A549 (cell line): ENCODE results near the gene ZNF595. TPM values are rescaled to one million over a fixed set of nuclear protein-coding genes. Genes with fewer than 3 reads are reported as not detected.
"Not testable (repeated sequence)": the region's sequence is repeated elsewhere in the genome, so short reads cannot be mapped to it uniquely, and the experiment has no call there.

Experiments
- ATAC-seq, 2 experiments: fragments of 200-7000 bp in 1 of 2; fragments of >200 bp in 1 of 2; cut with Nextera tagmentation in 1 of 2; cut with Tn5 transposase in 1 of 2; 3 replicates each; pipeline versions ENCODE4 v1.8.0 to v1.9.1; 2018 to 2020; ENCODE audit warnings: mild to moderate bottlenecking in 1 of 2, moderate library complexity in 1 of 2
- CTCF ChIA-PET: fragments of 300-600 bp; sonication (Branson Sonifier 250); formaldehyde crosslinking; extraction: SDS; loops from one replicate; lab custom pipeline; 2021; ENCODE audit warnings: antibody characterized with exemption, inconsistent platforms; lab: Yijun Ruan, JAX
- POLR2A ChIA-PET: fragments of 350-600 bp; formaldehyde crosslinking; extraction: SDS; loops from one replicate; lab custom pipeline; 2021; ENCODE audit warnings: antibody characterized with exemption, inconsistent platforms; lab: Yijun Ruan, JAX
- DNase-seq, 2 experiments: peaks; one replicate each; pipeline versions ENCODE4 v3.0.0 to v3.0.0-alpha.2; 2011 to 2016; ENCODE audit warnings: low read depth in 1 of 2, low spot score in 1 of 2
- FAIRE-seq: peaks from 2 replicates; lab custom pipeline; 2011; peaks lifted over from hg19 to GRCh38; lab: Jason Lieb, UNC
- H3K27ac ChIP-seq, 2 experiments: fragments of >200 bp; sonication (Bioruptor Twin); formaldehyde crosslinking; 3 replicates each; pipeline ENCODE4 v1.5.1; 2016 to 2017
- H3K4me1 ChIP-seq: fragments of >200 bp; sonication (Bioruptor Twin); formaldehyde crosslinking; 3 replicates; pipeline ENCODE4 v1.6.1; 2016
- H3K4me2 ChIP-seq: fragments of >200 bp; sonication (Bioruptor Twin); formaldehyde crosslinking; 3 replicates; pipeline ENCODE4 v1.6.1; 2016
- H3K4me3 ChIP-seq: fragments of >200 bp; sonication (Bioruptor Twin); formaldehyde crosslinking; 3 replicates; pipeline ENCODE4 v1.5.1; 2016
- H3K9me3 ChIP-seq: fragments of >200 bp; sonication (Bioruptor Twin); formaldehyde crosslinking; 3 replicates; pipeline ENCODE4 v1.6.1; 2016
- MAX ChIP-seq: IDR thresholded peaks from 2 replicates; pipeline ENCODE4 v1.6.1; 2012
- WGBS: methylation state at CpG from one replicate; pipeline ENCODE4 v1.1.6; 2017; ENCODE audit errors: missing lambda C conversion rate; 5-methylcytosine and 5-hydroxymethylcytosine counted together
- polyA minus RNA-seq: library from RNA; depleted of rRNA, polyadenylated mRNA; stranded (reverse); fragments of >200 nt; gene quantifications from 2 replicates; pipeline ENCODE4 v1.2.3, GENCODE V29; 2011; rRNA and poly(A)+ RNA removed
- polyA plus RNA-seq, 4 experiments: library from polyadenylated mRNA; depleted of rRNA in 3 of 4; stranded (reverse); fragments of >200 nt; fragmentation: RNase III in 1 of 4; extraction: RNeasy Plus Mini Kit Qiagen cat#74134 plus additional on column Dnase treatment in 1 of 4; gene quantifications; 2 replicates in 3 of 4; 3 replicates in 1 of 4; pipeline ENCODE4 v1.2.3, GENCODE V29; 2011 to 2017

Gene ZNF595
- 36.4 and 36.8 TPM in 2 replicates for polyA plus RNA-seq (2011; rRNA removed)
- 20.4 and 28.6 TPM in 2 replicates for polyA plus RNA-seq (2012; cell fraction: cytosol; rRNA removed)
- 15.9 and 23.7 TPM in 2 replicates for polyA plus RNA-seq (2012; cell fraction: nucleus; rRNA removed)
- polyA plus RNA-seq (2017; fragmentation: RNase III; extraction: RNeasy Plus Mini Kit Qiagen cat#74134 plus additional on column Dnase treatment) = 27.9 to 30.7 TPM (median 30.0 TPM) in 3 replicates
- 19.5 and 25.3 TPM in 2 replicates for polyA minus RNA-seq

- ChIA-PET CTCF (interaction anchor here (2.0 to 2.3 kb wide), 2 partner anchors 10 to 11 kb away, joined by 5 to 9 read pairs; no protein-coding TSS in a partner anchor), POLR2A (interaction anchor here (0.6 to 1.0 kb wide), 2 partner anchors 13 to 83 kb away, joined by 3 read pairs; no protein-coding TSS in a partner anchor)
- not testable (repeated sequence) for H3K4me1 ChIP-seq, FAIRE-seq, DNase-seq, H3K9me3 ChIP-seq, H3K4me2 ChIP-seq
- peak; percentile 98 for ATAC-seq
- Histone ChIP-seq H3K27ac (peak within 1 kb of the TSS in 1 of 2 experiments; percentile 71; a peak in 2 of 6 replicates), H3K4me3 (peak within 1 kb of the TSS; percentile 41; the same call in 2 of the 3 replicates)
- 0 out of 2 replicates have a peak, but pooled peaks have one; percentile 13 for TF ChIP-seq MAX
- WGBS = 40% methylated on average over 16 of the region's 29 CpGs
Observed at GRCh38 chr4:52804-53479, at the start of gene ZNF595. Gene ZNF595, plus strand, starts transcription at chr4:53321. Its CDS starts 168 bp downstream, at chr4:53489.

GRCh38 chr4:9937-10870 is 42.9 kb upstream of the ZNF595 start:
- CTCF ChIA-PET, H3K4me3 ChIP-seq, FAIRE-seq, POLR2A ChIA-PET, H3K9me3 ChIP-seq, H3K4me2 ChIP-seq, H3K4me1 ChIP-seq, DNase-seq, H3K27ac ChIP-seq: not testable (repeated sequence)
- WGBS = 93% methylated on average over 49 of the region's 90 CpGs
- peak in 1 of 2 experiments; percentile 41; a peak in 2 of 6 replicates for ATAC-seq

- FAIRE-seq, H3K4me3 ChIP-seq, DNase-seq, POLR2A ChIA-PET, H3K4me2 ChIP-seq, CTCF ChIA-PET, H3K4me1 ChIP-seq, H3K27ac ChIP-seq, H3K9me3 ChIP-seq: not testable (repeated sequence)
- WGBS = 57% methylated on average over 1 of the region's 123 CpGs
- peak in 1 of 2 experiments; percentile 57; a peak in 3 of 6 replicates for ATAC-seq
Observed at GRCh38 chr4:11095-11815, 41.9 kb upstream of the ZNF595 start.

GRCh38 chr4:11816-12417 is 41.2 kb upstream of the ZNF595 start:
- 53% methylated on average over 9 of the region's 21 CpGs for WGBS
- H3K4me1 ChIP-seq, H3K4me3 ChIP-seq, FAIRE-seq, H3K27ac ChIP-seq, CTCF ChIA-PET, H3K9me3 ChIP-seq, H3K4me2 ChIP-seq, POLR2A ChIA-PET: not testable (repeated sequence)
- ATAC-seq (peak; percentile 82 to 92), DNase-seq (peak in 1 of 2 experiments; percentile 83)

GRCh38 chr4:18128-18527 is 35.0 kb upstream of the ZNF595 start:
- CTCF ChIA-PET, FAIRE-seq, H3K4me1 ChIP-seq, H3K9me3 ChIP-seq, H3K4me3 ChIP-seq, H3K4me2 ChIP-seq, H3K27ac ChIP-seq, ATAC-seq, POLR2A ChIA-PET, DNase-seq: not testable (repeated sequence)
- WGBS = 21% methylated on average over 3 of the region's 3 CpGs

- FAIRE-seq, H3K9me3 ChIP-seq, H3K4me2 ChIP-seq, H3K4me1 ChIP-seq, CTCF ChIA-PET, DNase-seq, H3K27ac ChIP-seq, H3K4me3 ChIP-seq, POLR2A ChIA-PET, ATAC-seq: not testable (repeated sequence)
- 4% methylated on average over 1 of the region's 1 CpG for WGBS
Observed at GRCh38 chr4:18589-18988, 34.5 kb upstream of the ZNF595 start.

- DNase-seq, FAIRE-seq, POLR2A ChIA-PET, ATAC-seq, H3K27ac ChIP-seq, CTCF ChIA-PET, H3K4me1 ChIP-seq, H3K4me2 ChIP-seq, H3K4me3 ChIP-seq, H3K9me3 ChIP-seq: not testable (repeated sequence)
- WGBS = 2% methylated on average over 2 of the region's 2 CpGs
Observed at GRCh38 chr4:22882-23281, 30.2 kb upstream of the ZNF595 start.

GRCh38 chr4:24359-24758 is 28.8 kb upstream of the ZNF595 start:
- POLR2A ChIA-PET, H3K9me3 ChIP-seq, ATAC-seq, FAIRE-seq, DNase-seq, H3K4me2 ChIP-seq, H3K4me1 ChIP-seq, H3K4me3 ChIP-seq, CTCF ChIA-PET, H3K27ac ChIP-seq: not testable (repeated sequence)
- WGBS = no CpG with 5 or more reads among the region's 1 CpG

- ATAC-seq, H3K9me3 ChIP-seq, H3K4me2 ChIP-seq, POLR2A ChIA-PET, H3K4me3 ChIP-seq, FAIRE-seq, H3K4me1 ChIP-seq, H3K27ac ChIP-seq, DNase-seq: not testable (repeated sequence)
- WGBS = 9% methylated on average over 2 of the region's 3 CpGs
- CTCF ChIA-PET = interaction anchor here (1.4 to 2.0 kb wide), 3 partner anchors 16 to 23 kb away, joined by 3 to 7 read pairs (median 6); no protein-coding TSS in a partner anchor
Observed at GRCh38 chr4:27501-27900, 25.6 kb upstream of the ZNF595 start.
